Stomach (tissue), 9 donors: ENCODE results near the gene RAB8B. TPM values are rescaled to one million over a fixed set of nuclear protein-coding genes. Genes with fewer than 3 reads are reported as not detected.

ENCODE experiments used
- DNase-seq, 2 donors: peaks; one replicate each; pipeline versions ENCODE4 v3.0.0 to v3.0.0-alpha.2; 2013 to 2019
- H3K27ac ChIP-seq, 5 donors: fragments of 200-600 bp in 4 of 5; sonication (generic) in 4 of 5; one replicate each; pipeline ENCODE4 v1.5.1; 2013 to 2019; ENCODE audit warnings: mild to moderate bottlenecking in 1 of 5, moderate library complexity in 1 of 5
- H3K27me3 ChIP-seq, 3 donors: fragments of 200-600 bp; sonication (generic); one replicate each; pipeline ENCODE4 v1.5.1; 2017 to 2019; ENCODE audit warnings: mixed run types in 1 of 3
- H3K36me3 ChIP-seq, 4 donors: fragments of 200-600 bp; sonication (generic); 1 replicate in 3 of 4; 2 replicates in 1 of 4; pipeline ENCODE4 v1.5.1; 2016 to 2019
- H3K4me1 ChIP-seq, 4 donors: fragments of 200-600 bp; sonication (generic); one replicate each; pipeline ENCODE4 v1.5.1; 2016 to 2019
- H3K4me3 ChIP-seq, 4 donors: fragments of 200-600 bp; sonication (generic) in 3 of 4; one replicate each; pipeline ENCODE4 v1.5.1; 2016 to 2019; ENCODE audit warnings: mild to moderate bottlenecking in 1 of 4
- H3K9me3 ChIP-seq, 4 donors: fragments of 200-600 bp; sonication (generic); one replicate each; pipeline ENCODE4 v1.5.1; 2016 to 2019
- EP300 ChIP-seq: sonication (generic); formaldehyde crosslinking; IDR thresholded peaks from one replicate; pipeline ENCODE4 v1.6.1; 2017; ENCODE audit warnings: antibody characterized with exemption
- POLR2A ChIP-seq, 4 donors: fragments of 450-650 bp; IDR thresholded peaks; one replicate each; pipeline ENCODE4 v1.6.1; 2016; ENCODE audit warnings: antibody characterized with exemption in 4 of 4, control low read depth in 2 of 4, mild to moderate bottlenecking in 1 of 4, moderate library complexity in 1 of 4
- POLR2AphosphoS5 ChIP-seq, 3 donors: sonication (generic); formaldehyde crosslinking; IDR thresholded peaks; one replicate each; pipeline ENCODE4 v1.6.1; 2016; ENCODE audit warnings: antibody characterized with exemption in 3 of 3
- WGBS, 5 donors: extraction: QIAGEN DNeasy Blood & Tissue Kit in 3 of 5; methylation state at CpG; one replicate each; pipeline versions ENCODE4 v1.1.5 to v1.1.7; 2013 to 2018; 5-methylcytosine and 5-hydroxymethylcytosine counted together
- intact Hi-C: fragments of 100-400 bp; cut with DNase I; formaldehyde crosslinking; loops from one replicate; pipeline ENCODE4 v1.15.1; 2023; ENCODE audit warnings: low total_unique reads
- polyA plus RNA-seq, 3 donors: library from polyadenylated mRNA; stranded (reverse); fragments of 200-250 nt; gene quantifications; one replicate each; pipeline ENCODE4 v1.2.3, GENCODE V29; 2013
- total RNA-seq, 5 donors: library from RNA; depleted of rRNA; stranded (reverse); fragments of >200 nt; gene quantifications; one replicate each; pipeline versions ENCODE4 v1.1.0 to v1.2.3, GENCODE V29; 2014 to 2016
- TF ChIP-seq, protein P1 (sequence below), 7 experiments: fragments of 450-650 bp in 4 of 7; fragments of 200-600 bp in 3 of 7; sonication (generic) in 3 of 7; IDR thresholded peaks; one replicate each; pipeline ENCODE4 v1.5.1; 2016 to 2019; ENCODE audit warnings: antibody characterized with exemption in 7 of 7, control low read depth in 2 of 7, mild to moderate bottlenecking in 1 of 7
- donor health status: healthy with polysubstance abuse.
- donor health status: Bipolar disorder and iron deficiency.
- donor health status: healthy.

RAB8B gene
- total and polyA plus RNA-seq, 8 donors = 2.0 to 103 (median 13.5) TPM

DNA sequence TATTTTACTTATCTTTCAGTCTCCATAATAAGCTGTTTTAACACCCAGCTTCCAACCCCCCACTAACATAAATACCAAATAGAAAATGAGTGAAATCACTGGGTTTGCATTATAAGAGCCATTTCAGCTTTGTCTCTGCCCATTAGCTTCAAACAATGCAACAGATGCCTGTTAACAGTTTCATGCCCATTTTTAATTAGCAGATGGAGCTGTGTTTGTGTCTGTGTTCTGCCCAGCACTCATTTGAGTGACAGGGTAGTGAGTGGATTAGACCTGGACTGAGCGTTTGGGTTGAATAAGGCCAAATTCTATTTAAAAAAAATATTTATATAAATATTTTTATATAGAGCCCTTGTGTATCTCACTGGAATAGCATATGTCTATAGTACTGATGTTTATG is 7.4 kb downstream of the RAB8B start:
- Histone ChIP-seq H3K27ac (peak overlapping the region in 1 of 5 donors; percentile 41), H3K4me3 (no peak overlapping the region), H3K36me3 (no peaks in the 10 kb centered on the region), H3K4me1 (peaks cover 33 to 84% (median 64%) of the 10 kb centered on the region in 4 donors), H3K27me3 (no peaks in the 10 kb centered on the region), H3K9me3 (no peaks in the 10 kb centered on the region)
- intact Hi-C loops = no loop called here
- TF ChIP-seq POLR2A (IDR thresholded peaks at IDR 0.05) = no peak
- WGBS, 5 donors = 54 to 84% (median 75%) methylated on average over 1 of the region's 1 CpG
- no peak for DNase-seq

GRCh38 chr15:63197626-63198025 is 8.2 kb downstream of the RAB8B start:
- Histone ChIP-seq H3K9me3 (no peaks in the 10 kb centered on the region), H3K4me3 (no peak overlapping the region), H3K27ac (peak overlapping the region in 1 of 5 donors; percentile 51), H3K27me3 (no peaks in the 10 kb centered on the region), H3K4me1 (peaks cover 39 to 84% (median 62%) of the 10 kb centered on the region in 4 donors), H3K36me3 (no peaks in the 10 kb centered on the region)
- 88 to 100% (median 96%) methylated on average over 1 of the region's 1 CpG for WGBS, 5 donors
- TF ChIP-seq POLR2AphosphoS5 (IDR thresholded peaks at IDR 0.05) (no peak), POLR2A (IDR thresholded peaks at IDR 0.05) (no peak)
- DNase-seq = no peak
- intact Hi-C loops = no loop called here

DNA sequence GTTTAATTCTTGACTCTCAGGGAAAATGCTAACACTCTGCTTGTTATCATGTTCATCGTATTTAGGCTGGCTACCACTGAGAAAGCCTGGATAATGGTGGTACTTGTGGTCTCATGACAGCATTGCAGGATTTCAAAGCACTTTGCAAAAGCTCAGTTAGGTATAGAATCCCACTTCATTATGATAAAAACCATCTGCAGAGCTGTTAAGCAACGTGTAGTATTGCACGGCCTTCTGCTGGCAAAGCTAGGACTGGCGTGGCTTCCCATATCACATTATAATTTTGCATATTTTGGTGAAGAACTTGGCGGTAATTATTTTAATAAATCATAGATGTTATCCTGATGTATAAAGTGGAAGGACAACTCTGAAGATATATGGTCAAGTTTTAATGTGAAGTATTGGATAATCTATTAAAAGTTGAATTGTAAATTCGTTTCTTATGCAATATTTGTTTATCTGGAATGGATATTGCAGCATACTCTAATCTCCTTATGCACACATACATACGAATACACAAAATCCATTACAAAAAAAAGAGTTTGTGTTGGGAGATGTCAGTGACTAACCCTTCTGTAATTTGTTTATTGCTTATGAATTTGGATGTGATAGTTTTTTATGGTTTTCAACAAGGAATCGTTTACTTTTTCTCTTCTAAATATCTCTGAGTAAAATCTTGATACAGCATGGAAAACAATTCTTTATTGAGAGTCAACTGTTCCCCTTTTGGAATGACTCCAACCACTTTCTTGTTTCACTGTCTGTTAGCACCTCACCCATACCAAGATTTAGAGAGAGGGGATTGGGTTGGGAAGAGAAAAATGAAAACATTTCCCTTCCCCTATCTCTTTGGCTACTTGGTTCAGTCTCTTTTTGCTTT is 9.2 kb downstream of the RAB8B start:
- peak overlapping the region in 2 of 5 donors; percentile 23 to 51 for H3K27ac ChIP-seq
- no peaks in the 10 kb centered on the region for H3K9me3 ChIP-seq
- no peak overlapping the region for H3K4me3 ChIP-seq
- intact Hi-C loops = no loop called here
- DNase-seq = no peak
- 28 to 43% (median 33%) methylated on average over 8 of the region's 8 CpGs for WGBS, 5 donors
- TF ChIP-seq POLR2AphosphoS5 (IDR thresholded peaks at IDR 0.05) (no peak), POLR2A (IDR thresholded peaks at IDR 0.05) (no peak), EP300 (no peak)
- TF ChIP-seq, protein P1, sequence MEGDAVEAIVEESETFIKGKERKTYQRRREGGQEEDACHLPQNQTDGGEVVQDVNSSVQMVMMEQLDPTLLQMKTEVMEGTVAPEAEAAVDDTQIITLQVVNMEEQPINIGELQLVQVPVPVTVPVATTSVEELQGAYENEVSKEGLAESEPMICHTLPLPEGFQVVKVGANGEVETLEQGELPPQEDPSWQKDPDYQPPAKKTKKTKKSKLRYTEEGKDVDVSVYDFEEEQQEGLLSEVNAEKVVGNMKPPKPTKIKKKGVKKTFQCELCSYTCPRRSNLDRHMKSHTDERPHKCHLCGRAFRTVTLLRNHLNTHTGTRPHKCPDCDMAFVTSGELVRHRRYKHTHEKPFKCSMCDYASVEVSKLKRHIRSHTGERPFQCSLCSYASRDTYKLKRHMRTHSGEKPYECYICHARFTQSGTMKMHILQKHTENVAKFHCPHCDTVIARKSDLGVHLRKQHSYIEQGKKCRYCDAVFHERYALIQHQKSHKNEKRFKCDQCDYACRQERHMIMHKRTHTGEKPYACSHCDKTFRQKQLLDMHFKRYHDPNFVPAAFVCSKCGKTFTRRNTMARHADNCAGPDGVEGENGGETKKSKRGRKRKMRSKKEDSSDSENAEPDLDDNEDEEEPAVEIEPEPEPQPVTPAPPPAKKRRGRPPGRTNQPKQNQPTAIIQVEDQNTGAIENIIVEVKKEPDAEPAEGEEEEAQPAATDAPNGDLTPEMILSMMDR (IDR thresholded peaks at IDR 0.05) = no peak
- no peaks in the 10 kb centered on the region for H3K36me3 ChIP-seq
- H3K4me1 ChIP-seq = peaks cover 49 to 85% (median 58%) of the 10 kb centered on the region in 4 donors
- H3K27me3 ChIP-seq = no peaks in the 10 kb centered on the region

GRCh38 chr15:63200464-63201249 is 11.3 kb downstream of the RAB8B start:
- H3K27me3 ChIP-seq = no peaks in the 10 kb centered on the region
- H3K4me1 ChIP-seq = peaks cover 35 to 72% (median 47%) of the 10 kb centered on the region in 4 donors
- TF ChIP-seq POLR2A (IDR thresholded peaks at IDR 0.05) (no peak), POLR2AphosphoS5 (IDR thresholded peaks at IDR 0.05) (no peak), EP300 (no peak)
- TF ChIP-seq, protein P1 (IDR thresholded peaks at IDR 0.05) = no peak
- no peak overlapping the region for H3K4me3 ChIP-seq
- intact Hi-C loops = no loop called here
- no peaks in the 10 kb centered on the region for H3K9me3 ChIP-seq
- 91 to 93% (median 93%) methylated on average over 5 of the region's 5 CpGs for WGBS, 5 donors
- no peak overlapping the region for H3K27ac ChIP-seq
- no peak for DNase-seq
- H3K36me3 ChIP-seq = no peaks in the 10 kb centered on the region

DNA sequence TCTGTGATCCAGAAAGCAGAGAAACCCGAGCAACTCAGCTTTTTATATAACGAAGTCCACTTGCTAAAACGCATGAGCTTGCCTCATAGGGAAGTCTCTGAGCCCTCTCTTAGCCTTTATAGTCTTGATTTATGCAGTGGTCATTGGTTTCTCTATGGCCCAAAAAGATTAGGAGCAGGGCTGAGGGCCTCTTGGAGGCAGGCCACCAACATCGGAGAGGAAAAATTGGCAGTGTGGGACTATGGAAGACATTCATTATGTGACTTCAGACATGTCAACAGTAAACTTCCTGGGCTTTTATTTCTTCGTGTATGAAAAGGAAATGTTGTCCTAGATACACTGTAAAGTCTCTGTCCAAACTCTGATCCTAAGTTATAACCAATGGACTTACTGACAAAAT is 13.5 kb downstream of the RAB8B start:
- no peaks in the 10 kb centered on the region for H3K9me3 ChIP-seq
- intact Hi-C loops = no loop called here
- no peak for DNase-seq
- no peak overlapping the region for H3K4me3 ChIP-seq
- H3K4me1 ChIP-seq = peaks cover 18 to 52% (median 33%) of the 10 kb centered on the region in 4 donors
- no peaks in the 10 kb centered on the region for H3K36me3 ChIP-seq
- H3K27ac ChIP-seq = peak overlapping the region in 2 of 5 donors; percentile 1 to 15
- no peak for TF ChIP-seq POLR2A (IDR thresholded peaks at IDR 0.05)
- TF ChIP-seq, protein P1 (IDR thresholded peaks at IDR 0.05) = no peak
- TF ChIP-seq POLR2AphosphoS5 (IDR thresholded peaks at IDR 0.05) = no peak
- TF ChIP-seq EP300 = no peak
- WGBS, 5 donors = 38 to 57% (median 54%) methylated on average over 5 of the region's 5 CpGs
- H3K27me3 ChIP-seq = no peaks in the 10 kb centered on the region
